Vagina (tissue), 2 donors: Measurements from ENCODE around the gene USH1C. TPM values are rescaled to one million over a fixed set of nuclear protein-coding genes. Genes with fewer than 3 reads are reported as not detected.

Experiments used
- DNase-seq, 2 donors: peaks; one replicate each; pipeline ENCODE4 v3.0.0-alpha.2; 2017; ENCODE audit errors: extremely low spot score in 2 of 2
- H3K27ac ChIP-seq: fragments of 200-600 bp; sonication (generic); one replicate; pipeline ENCODE4 v1.5.1; 2019
- H3K27me3 ChIP-seq: fragments of 200-600 bp; sonication (generic); one replicate; pipeline ENCODE4 v1.5.1; 2019
- H3K36me3 ChIP-seq, 2 donors: fragments of 200-600 bp; sonication (generic); one replicate each; pipeline ENCODE4 v1.5.1; 2017 to 2019
- H3K4me1 ChIP-seq: fragments of 200-600 bp; sonication (generic); one replicate; pipeline ENCODE4 v1.5.1; 2019
- H3K4me3 ChIP-seq, 2 donors: fragments of 200-600 bp; sonication (generic); 1 replicate in 1 of 2; 2 replicates in 1 of 2; pipeline ENCODE4 v1.5.1; 2016 to 2019
- H3K9me3 ChIP-seq: fragments of 200-600 bp; sonication (generic); one replicate; pipeline ENCODE4 v1.5.1; 2019
- POLR2A ChIP-seq, 2 donors: fragments of 450-650 bp; IDR thresholded peaks; one replicate each; pipeline ENCODE4 v1.6.1; 2017; ENCODE audit warnings: antibody characterized with exemption in 2 of 2, mild to moderate bottlenecking in 2 of 2, moderate library complexity in 2 of 2
- POLR2AphosphoS5 ChIP-seq, 2 donors: sonication (generic); formaldehyde crosslinking; IDR thresholded peaks; one replicate each; pipeline ENCODE4 v1.9.0; 2017; ENCODE audit warnings: antibody characterized with exemption in 2 of 2, mild to moderate bottlenecking in 2 of 2, low read depth in 1 of 2; ENCODE audit not compliant: insufficient read depth in 1 of 2
- intact Hi-C: fragments of 100-400 bp; cut with DNase I; formaldehyde crosslinking; loops from one replicate; pipeline ENCODE4 v1.15.1; 2023
- total RNA-seq: library from RNA; depleted of rRNA; stranded (reverse); fragments of >200 nt; gene quantifications from one replicate; pipeline ENCODE4 v1.2.3, GENCODE V29; 2016
- TF ChIP-seq, protein P1 (sequence below), 3 experiments: fragments of 450-650 bp in 2 of 3; fragments of 200-600 bp in 1 of 3; sonication (generic) in 1 of 3; IDR thresholded peaks; one replicate each; pipeline ENCODE4 v1.5.1; 2017 to 2019; ENCODE audit warnings: antibody characterized with exemption in 3 of 3, mild to moderate bottlenecking in 2 of 3, moderate library complexity in 2 of 3

Gene USH1C
- total RNA-seq, 1 donor from 2014 or later, result not detected

DNA sequence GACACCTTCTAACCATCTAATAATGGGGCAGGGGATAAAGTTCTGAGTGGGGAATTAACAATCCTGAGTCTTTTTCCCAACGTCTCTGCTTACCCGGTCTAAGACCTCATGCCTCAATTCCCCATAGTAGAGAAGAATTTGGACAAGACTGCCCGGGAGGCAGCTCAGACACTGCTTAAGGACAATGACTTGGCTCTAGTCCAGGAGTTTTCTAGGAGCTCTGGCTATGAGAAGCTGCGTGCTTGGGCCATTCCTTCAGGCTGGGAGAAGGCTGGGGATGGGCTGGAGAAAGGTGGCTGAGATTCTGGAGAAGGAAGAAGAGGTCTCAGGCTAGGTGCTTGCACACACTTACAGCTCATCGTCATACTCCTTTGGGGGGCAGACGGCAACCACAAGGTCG lies 47.8 kb downstream of the USH1C start:
- TF ChIP-seq, protein P1, sequence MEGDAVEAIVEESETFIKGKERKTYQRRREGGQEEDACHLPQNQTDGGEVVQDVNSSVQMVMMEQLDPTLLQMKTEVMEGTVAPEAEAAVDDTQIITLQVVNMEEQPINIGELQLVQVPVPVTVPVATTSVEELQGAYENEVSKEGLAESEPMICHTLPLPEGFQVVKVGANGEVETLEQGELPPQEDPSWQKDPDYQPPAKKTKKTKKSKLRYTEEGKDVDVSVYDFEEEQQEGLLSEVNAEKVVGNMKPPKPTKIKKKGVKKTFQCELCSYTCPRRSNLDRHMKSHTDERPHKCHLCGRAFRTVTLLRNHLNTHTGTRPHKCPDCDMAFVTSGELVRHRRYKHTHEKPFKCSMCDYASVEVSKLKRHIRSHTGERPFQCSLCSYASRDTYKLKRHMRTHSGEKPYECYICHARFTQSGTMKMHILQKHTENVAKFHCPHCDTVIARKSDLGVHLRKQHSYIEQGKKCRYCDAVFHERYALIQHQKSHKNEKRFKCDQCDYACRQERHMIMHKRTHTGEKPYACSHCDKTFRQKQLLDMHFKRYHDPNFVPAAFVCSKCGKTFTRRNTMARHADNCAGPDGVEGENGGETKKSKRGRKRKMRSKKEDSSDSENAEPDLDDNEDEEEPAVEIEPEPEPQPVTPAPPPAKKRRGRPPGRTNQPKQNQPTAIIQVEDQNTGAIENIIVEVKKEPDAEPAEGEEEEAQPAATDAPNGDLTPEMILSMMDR (IDR thresholded peaks at IDR 0.05), result no peak
- no peak for TF ChIP-seq POLR2A (IDR thresholded peaks at IDR 0.05)
- TF ChIP-seq POLR2AphosphoS5 (IDR thresholded peaks at IDR 0.05; ENCODE audit: insufficient read depth in 1 of 2, low read depth in 1 of 2), result no peak
- Histone ChIP-seq H3K27me3 (no peaks in the 10 kb centered on the region), H3K36me3 (no peaks in the 10 kb centered on the region), H3K27ac (no peak overlapping the region), H3K4me1 (no peaks in the 10 kb centered on the region), H3K4me3 (no peak overlapping the region), H3K9me3 (no peaks in the 10 kb centered on the region)
- intact Hi-C loops, result no loop called here
- no peak for DNase-seq

DNA sequence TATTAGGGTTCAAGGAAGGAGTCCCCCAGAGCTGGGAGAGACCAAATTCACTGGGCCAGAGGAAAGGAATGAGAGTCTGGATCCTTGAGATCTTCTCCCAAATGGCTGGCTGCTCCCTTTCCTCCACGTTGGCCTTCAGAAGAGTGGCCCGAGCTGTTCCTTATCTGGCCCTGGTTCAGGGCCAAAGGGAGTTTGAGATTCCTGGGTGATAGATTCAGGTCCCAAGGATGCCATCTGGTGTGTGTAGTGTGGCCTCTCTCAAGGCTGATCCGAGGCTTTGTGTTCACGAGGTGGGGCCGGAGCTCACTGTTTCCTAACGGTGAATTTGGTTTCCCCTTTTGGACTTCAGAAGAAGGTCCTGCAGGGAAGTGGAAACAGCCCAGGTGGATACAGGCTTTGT lies 50.2 kb downstream of the USH1C start:
- H3K4me3 ChIP-seq, result no peak overlapping the region
- no peak overlapping the region for H3K27ac ChIP-seq
- H3K4me1 ChIP-seq, result no peaks in the 10 kb centered on the region
- no peaks in the 10 kb centered on the region for H3K36me3 ChIP-seq
- no peak for DNase-seq
- H3K27me3 ChIP-seq, result no peaks in the 10 kb centered on the region
- intact Hi-C loops, result no loop called here
- TF ChIP-seq POLR2A (IDR thresholded peaks at IDR 0.05) (no peak), POLR2AphosphoS5 (IDR thresholded peaks at IDR 0.05; ENCODE audit: insufficient read depth in 1 of 2, low read depth in 1 of 2) (no peak)
- TF ChIP-seq, protein P1 (IDR thresholded peaks at IDR 0.05), result no peak
- no peaks in the 10 kb centered on the region for H3K9me3 ChIP-seq

DNA sequence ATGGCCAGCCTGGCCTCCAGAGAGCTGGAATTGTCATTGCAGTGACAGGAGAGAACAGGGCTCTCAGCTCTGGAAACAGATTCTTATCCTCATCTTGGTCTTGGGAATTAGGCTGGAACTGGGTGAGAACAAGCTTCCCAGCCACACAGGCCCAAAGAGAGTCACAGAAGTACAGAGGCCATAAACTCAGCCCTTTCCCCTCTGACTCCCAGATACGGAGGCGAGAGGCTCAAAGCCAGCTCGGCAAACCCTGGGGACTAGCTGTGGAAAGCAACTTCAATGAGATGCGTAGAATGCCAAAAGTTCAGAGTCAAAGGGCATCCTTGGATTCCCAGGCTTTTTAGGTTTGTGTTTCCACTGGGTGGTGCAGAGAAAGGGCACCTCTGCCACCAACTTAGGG lies 53.3 kb downstream of the USH1C start:
- Histone ChIP-seq H3K27me3 (no peaks in the 10 kb centered on the region), H3K36me3 (no peaks in the 10 kb centered on the region), H3K9me3 (no peaks in the 10 kb centered on the region), H3K4me1 (no peaks in the 10 kb centered on the region), H3K4me3 (no peak overlapping the region), H3K27ac (no peak overlapping the region)
- DNase-seq, result no peak
- TF ChIP-seq POLR2A (IDR thresholded peaks at IDR 0.05) (no peak), POLR2AphosphoS5 (IDR thresholded peaks at IDR 0.05; ENCODE audit: insufficient read depth in 1 of 2, low read depth in 1 of 2) (no peak)
- intact Hi-C loops, result no loop called here

DNA sequence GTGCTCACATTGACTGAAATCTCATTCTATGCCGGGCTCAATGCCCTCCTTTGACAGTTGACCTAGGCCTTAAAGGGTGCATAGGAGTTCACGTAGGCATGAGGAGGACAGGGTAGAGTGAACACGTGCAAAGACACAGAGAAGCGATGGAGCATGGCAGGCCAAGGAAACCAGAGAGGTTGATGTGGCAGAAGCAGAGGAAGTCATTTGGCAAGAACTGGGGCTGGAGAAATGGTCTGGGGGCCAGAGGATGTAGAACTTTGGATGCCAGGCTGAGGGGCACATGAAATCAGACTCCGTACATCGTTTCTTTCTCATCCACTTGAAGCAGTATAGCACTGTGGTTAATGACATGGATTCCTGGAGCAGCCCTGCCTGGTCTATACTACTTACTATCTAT lies 54.0 kb downstream of the USH1C start:
- no peaks in the 10 kb centered on the region for H3K27me3 ChIP-seq
- H3K36me3 ChIP-seq, result no peaks in the 10 kb centered on the region
- H3K4me1 ChIP-seq, result no peaks in the 10 kb centered on the region
- no peak for TF ChIP-seq POLR2AphosphoS5 (IDR thresholded peaks at IDR 0.05; ENCODE audit: insufficient read depth in 1 of 2, low read depth in 1 of 2)
- TF ChIP-seq, protein P1 (IDR thresholded peaks at IDR 0.05), result no peak
- no peak for TF ChIP-seq POLR2A (IDR thresholded peaks at IDR 0.05)
- H3K9me3 ChIP-seq, result no peaks in the 10 kb centered on the region
- DNase-seq, result no peak
- intact Hi-C loops, result no loop called here
- H3K4me3 ChIP-seq, result no peak overlapping the region
- no peak overlapping the region for H3K27ac ChIP-seq

DNA sequence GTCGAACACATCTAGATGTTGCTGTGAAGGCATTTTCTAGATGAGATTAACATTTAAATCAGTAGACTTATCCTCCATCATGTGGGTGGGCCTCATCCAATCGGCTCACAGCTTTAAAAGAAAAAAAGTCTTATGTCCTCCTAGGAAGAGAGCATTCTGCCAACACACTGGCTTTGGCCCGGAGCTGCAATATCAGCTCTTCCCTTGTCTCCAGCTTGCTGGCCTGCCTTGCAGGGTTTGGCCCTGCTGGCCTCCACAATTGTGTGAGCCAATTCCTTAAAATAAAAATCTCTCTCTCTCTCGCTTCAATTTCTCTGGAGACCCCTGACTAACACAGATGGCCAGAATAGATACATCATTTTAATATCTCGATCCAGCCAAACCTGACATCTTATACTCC lies 54.5 kb downstream of the USH1C start:
- intact Hi-C loops, result no loop called here
- TF ChIP-seq POLR2A (IDR thresholded peaks at IDR 0.05) (no peak), POLR2AphosphoS5 (IDR thresholded peaks at IDR 0.05; ENCODE audit: insufficient read depth in 1 of 2, low read depth in 1 of 2) (no peak)
- TF ChIP-seq, protein P1 (IDR thresholded peaks at IDR 0.05), result no peak
- no peak overlapping the region for H3K4me3 ChIP-seq

More for the DNA sequence above, 54.5 kb downstream of the USH1C start:
- no peak for DNase-seq
- Histone ChIP-seq H3K9me3 (no peaks in the 10 kb centered on the region), H3K36me3 (no peaks in the 10 kb centered on the region), H3K27ac (no peak overlapping the region), H3K4me1 (no peaks in the 10 kb centered on the region), H3K27me3 (no peaks in the 10 kb centered on the region)
